Measurements from ENCODE around the gene ADH1B. TPM values are rescaled to one million over a fixed set of nuclear protein-coding genes. Genes with fewer than 3 reads are reported as not detected.

ADH1B gene
- total RNA-seq, 1 experiment from 2014 or later = 32.0 TPM

DNA sequence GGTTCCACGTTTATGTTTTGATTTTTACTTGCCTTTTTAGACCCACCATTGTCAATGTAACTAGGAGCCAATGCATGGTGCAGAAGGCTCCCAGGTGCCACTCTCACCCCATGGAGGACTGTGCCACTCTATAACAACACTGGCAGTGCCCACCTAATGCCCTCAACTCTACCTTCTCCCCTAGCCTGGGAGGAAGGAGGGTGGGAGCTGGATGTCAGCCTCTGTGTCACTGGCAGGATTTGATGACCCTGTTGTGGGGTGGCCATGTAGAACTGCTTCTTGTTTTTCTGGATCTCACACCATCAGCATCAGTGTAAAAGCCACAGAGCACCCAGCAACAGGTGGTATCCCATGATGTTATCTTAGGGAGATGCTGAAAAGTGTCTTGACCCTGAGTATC, 13.7 kb upstream of the ADH1B start:
- intact Hi-C loops (cut with micrococcal nuclease) = no loop called here
- POLR2A ChIA-PET = interaction anchor here (2.1 kb wide), 1 partner anchor 11 kb away, joined by 4 read pairs; no protein-coding TSS in a partner anchor
- H3K36me3 Mint-ChIP-seq (ENCODE audit: insufficient read depth, unreplicated experiment) = no peaks in the 10 kb centered on the region

DNA sequence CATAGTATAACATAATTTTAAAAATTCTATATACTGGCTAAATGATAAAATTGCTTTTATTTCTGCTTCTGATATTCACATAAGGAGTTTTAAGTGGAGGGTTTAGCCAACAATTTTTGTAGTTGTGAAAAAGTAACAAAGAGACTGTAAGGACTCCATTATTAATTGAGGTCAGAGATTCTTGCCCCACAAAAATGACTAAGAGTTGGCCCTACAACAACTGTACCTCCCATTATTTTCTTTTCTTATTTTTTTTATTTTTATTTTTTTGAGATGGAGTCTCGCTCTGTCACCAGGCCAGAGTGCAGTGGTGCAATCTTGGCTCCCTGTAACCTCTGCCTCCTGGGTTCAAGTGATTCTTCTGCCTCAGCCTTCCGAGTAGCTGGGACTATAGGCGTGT, 9.4 kb upstream of the ADH1B start:
- no peak for TF ChIP-seq CTCF (IDR thresholded peaks at IDR 0.05; ENCODE audit: unreplicated experiment)
- POLR2A ChIA-PET = no interaction called here
- H3K4me1 Mint-ChIP-seq (ENCODE audit: insufficient read depth, unreplicated experiment) = no peaks in the 10 kb centered on the region
- no TSS peak for BruUV-seq (replicated peaks)
- H3K36me3 Mint-ChIP-seq (ENCODE audit: insufficient read depth, unreplicated experiment) = no peaks in the 10 kb centered on the region
- DNase-seq (ENCODE audit: unreplicated experiment) = no peak
- no peaks in the 10 kb centered on the region for H3K27me3 Mint-ChIP-seq (ENCODE audit: insufficient read depth, unreplicated experiment)
- CTCF ChIA-PET = no interaction called here
- no peak overlapping the region for H3K27ac Mint-ChIP-seq (ENCODE audit: low read depth, unreplicated experiment)
- H3K4me3 Mint-ChIP-seq (ENCODE audit: unreplicated experiment) = no peak overlapping the region
- intact Hi-C loops (cut with micrococcal nuclease) = no loop called here
- no peaks in the 10 kb centered on the region for H3K9me3 Mint-ChIP-seq (ENCODE audit: unreplicated experiment)

More for the DNA sequence above, 13.7 kb upstream of the ADH1B start:
- TF ChIP-seq CTCF (IDR thresholded peaks at IDR 0.05; ENCODE audit: unreplicated experiment) = no peak
- H3K4me1 Mint-ChIP-seq (ENCODE audit: insufficient read depth, unreplicated experiment) = no peaks in the 10 kb centered on the region
- H3K4me3 Mint-ChIP-seq (ENCODE audit: unreplicated experiment) = no peak overlapping the region
- CTCF ChIA-PET = no interaction called here
- DNase-seq (ENCODE audit: unreplicated experiment) = no peak
- no peaks in the 10 kb centered on the region for H3K27me3 Mint-ChIP-seq (ENCODE audit: insufficient read depth, unreplicated experiment)
- no TSS peak for BruUV-seq (replicated peaks)
- H3K27ac Mint-ChIP-seq (ENCODE audit: low read depth, unreplicated experiment) = no peak overlapping the region
- no peaks in the 10 kb centered on the region for H3K9me3 Mint-ChIP-seq (ENCODE audit: unreplicated experiment)

DNA sequence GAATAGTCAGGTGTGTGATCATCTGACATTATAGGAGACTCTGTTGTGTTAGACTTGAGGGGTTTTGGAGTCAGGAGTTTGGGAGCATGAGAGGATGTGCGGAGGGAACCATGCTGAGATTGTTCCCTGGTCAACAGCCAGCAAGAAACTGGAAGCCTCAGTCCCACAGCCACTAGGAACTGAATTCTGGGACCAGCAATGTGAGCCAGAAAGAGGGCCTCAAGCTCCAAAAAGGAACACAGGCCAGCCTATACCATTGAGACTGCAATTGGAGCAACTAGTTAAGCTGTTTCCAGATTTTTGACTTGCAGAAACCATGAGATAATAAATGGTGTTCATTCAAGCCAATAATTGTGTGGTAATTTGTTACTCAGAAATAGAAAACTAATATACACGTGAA, 8.7 kb upstream of the ADH1B start:
- H3K9me3 Mint-ChIP-seq (ENCODE audit: unreplicated experiment) = no peaks in the 10 kb centered on the region
- intact Hi-C loops (cut with micrococcal nuclease) = no loop called here
- no peaks in the 10 kb centered on the region for H3K27me3 Mint-ChIP-seq (ENCODE audit: insufficient read depth, unreplicated experiment)
- TF ChIP-seq CTCF (IDR thresholded peaks at IDR 0.05; ENCODE audit: unreplicated experiment) = no peak
- no peak overlapping the region for H3K4me3 Mint-ChIP-seq (ENCODE audit: unreplicated experiment)
- POLR2A ChIA-PET = no interaction called here
- no peak for DNase-seq (ENCODE audit: unreplicated experiment)
- no TSS peak for BruUV-seq (replicated peaks)
- H3K27ac Mint-ChIP-seq (ENCODE audit: low read depth, unreplicated experiment) = no peak overlapping the region
- peaks cover 5% of the 10 kb centered on the region for H3K4me1 Mint-ChIP-seq (ENCODE audit: insufficient read depth, unreplicated experiment)
- CTCF ChIA-PET = no interaction called here
- H3K36me3 Mint-ChIP-seq (ENCODE audit: insufficient read depth, unreplicated experiment) = no peaks in the 10 kb centered on the region

GRCh38 chr4:99324979-99325378, 3.8 kb upstream of the ADH1B start:
- TF ChIP-seq CTCF (IDR thresholded peaks at IDR 0.05; ENCODE audit: unreplicated experiment) = no peak
- POLR2A ChIA-PET = interaction anchor here (0.6 to 5.3 kb wide), 10 partner anchors 8 to 234 kb away, joined by 3 to 30 read pairs (median 4); no protein-coding TSS in a partner anchor
- DNase-seq (ENCODE audit: unreplicated experiment) = peak; percentile 82
- H3K27ac Mint-ChIP-seq (ENCODE audit: low read depth, unreplicated experiment) = peak overlapping the region; percentile 96
- intact Hi-C loops (cut with micrococcal nuclease) = no loop called here
- H3K4me1 Mint-ChIP-seq (ENCODE audit: insufficient read depth, unreplicated experiment) = peaks cover 29% of the 10 kb centered on the region
- H3K27me3 Mint-ChIP-seq (ENCODE audit: insufficient read depth, unreplicated experiment) = no peaks in the 10 kb centered on the region
- H3K36me3 Mint-ChIP-seq (ENCODE audit: insufficient read depth, unreplicated experiment) = peaks cover 4% of the 10 kb centered on the region
- peaks cover 7% of the 10 kb centered on the region for H3K9me3 Mint-ChIP-seq (ENCODE audit: unreplicated experiment)
- CTCF ChIA-PET = interaction anchor here (1.9 kb wide), 1 partner anchor 80 kb away, joined by 8 read pairs; no protein-coding TSS in a partner anchor
- peak overlapping the region; percentile 28 for H3K4me3 Mint-ChIP-seq (ENCODE audit: unreplicated experiment)
- no TSS peak for BruUV-seq (replicated peaks)
